Measurements from ENCODE around the gene PLOD1. TPM values are rescaled to one million over a fixed set of nuclear protein-coding genes. Genes with fewer than 3 reads are reported as not detected.

PLOD1 gene
- polyA plus RNA-seq, 4 donors: 90.3 to 179 (median 107) TPM

Other genes with a start within 250 kb of the PLOD1 start
- 1 to 10 TPM in 1 of 4 donors, under 1 TPM in 3; 0.46 to 1.2 (median 0.95) TPM for gene DRAXIN, start 243.0 kb upstream of the PLOD1 start, polyA plus RNA-seq (ENCODE audit: insufficient read length in 4 of 4)
- 10 to 100 TPM; 19.1 to 49.3 (median 38.9) TPM for gene AGTRAP, start 198.6 kb upstream of the PLOD1 start, polyA plus RNA-seq (ENCODE audit: insufficient read length in 4 of 4)
- gene C1orf167, start 172.5 kb upstream of the PLOD1 start, polyA plus RNA-seq (ENCODE audit: insufficient read length in 4 of 4): under 1 TPM in 2 of 4 donors, not detected in 2; 0.10 to 0.15 TPM
- 10 to 100 TPM; 15.2 to 20.6 (median 18.9) TPM for gene MTHFR, start 128.8 kb upstream of the PLOD1 start, polyA plus RNA-seq (ENCODE audit: insufficient read length in 4 of 4)
- gene CLCN6, start 128.5 kb upstream of the PLOD1 start, polyA plus RNA-seq (ENCODE audit: insufficient read length in 4 of 4): 10 to 100 TPM; 13.8 to 28.3 (median 18.6) TPM
- under 1 TPM in 3 of 4 donors, not detected in 1; 0.56 to 0.73 (median 0.59) TPM for gene NPPA, start 86.9 kb upstream of the PLOD1 start, polyA plus RNA-seq (ENCODE audit: insufficient read length in 4 of 4)
- gene NPPB, start 75.8 kb upstream of the PLOD1 start, polyA plus RNA-seq (ENCODE audit: insufficient read length in 4 of 4): under 1 TPM in 1 of 4 donors, not detected in 3; 0.37 TPM
- gene KIAA2013, start 8.3 kb upstream of the PLOD1 start, polyA plus RNA-seq (ENCODE audit: insufficient read length in 4 of 4): 10 to 100 TPM; 29.4 to 46.9 (median 39.4) TPM
- gene MFN2, start 45.7 kb downstream of the PLOD1 start, polyA plus RNA-seq (ENCODE audit: insufficient read length in 4 of 4): 10 to 100 TPM; 59.4 to 69.5 (median 64.0) TPM
- 10 to 100 TPM; 20.4 to 38.1 (median 22.4) TPM for gene MIIP, start 84.8 kb downstream of the PLOD1 start, polyA plus RNA-seq (ENCODE audit: insufficient read length in 4 of 4)
- gene TNFRSF8, start 128.6 kb downstream of the PLOD1 start, polyA plus RNA-seq (ENCODE audit: insufficient read length in 4 of 4): 1 to 10 TPM in 1 of 4 donors, under 1 TPM in 3; 0.36 to 1.3 (median 0.54) TPM
- 1 to 10 TPM; 6.0 to 8.5 (median 7.3) TPM for gene TNFRSF1B, start 232.3 kb downstream of the PLOD1 start, polyA plus RNA-seq (ENCODE audit: insufficient read length in 4 of 4)